Breast epithelium (tissue), 3 donors: ENCODE data around the gene GRB2.

Source experiments
- POLR2AphosphoS5 ChIP-seq, 3 donors: sonication (generic); formaldehyde crosslinking; IDR thresholded peaks; one replicate each; pipeline ENCODE4 v1.6.1; 2017; ENCODE audit warnings: antibody characterized with exemption in 3 of 3
- TF ChIP-seq, protein P1 (sequence below), 3 donors: fragments of 450-650 bp; IDR thresholded peaks; one replicate each; pipeline ENCODE4 v1.5.1; 2016 to 2017; ENCODE audit warnings: antibody characterized with exemption in 3 of 3, mild to moderate bottlenecking in 3 of 3, moderate library complexity in 3 of 3

DNA sequence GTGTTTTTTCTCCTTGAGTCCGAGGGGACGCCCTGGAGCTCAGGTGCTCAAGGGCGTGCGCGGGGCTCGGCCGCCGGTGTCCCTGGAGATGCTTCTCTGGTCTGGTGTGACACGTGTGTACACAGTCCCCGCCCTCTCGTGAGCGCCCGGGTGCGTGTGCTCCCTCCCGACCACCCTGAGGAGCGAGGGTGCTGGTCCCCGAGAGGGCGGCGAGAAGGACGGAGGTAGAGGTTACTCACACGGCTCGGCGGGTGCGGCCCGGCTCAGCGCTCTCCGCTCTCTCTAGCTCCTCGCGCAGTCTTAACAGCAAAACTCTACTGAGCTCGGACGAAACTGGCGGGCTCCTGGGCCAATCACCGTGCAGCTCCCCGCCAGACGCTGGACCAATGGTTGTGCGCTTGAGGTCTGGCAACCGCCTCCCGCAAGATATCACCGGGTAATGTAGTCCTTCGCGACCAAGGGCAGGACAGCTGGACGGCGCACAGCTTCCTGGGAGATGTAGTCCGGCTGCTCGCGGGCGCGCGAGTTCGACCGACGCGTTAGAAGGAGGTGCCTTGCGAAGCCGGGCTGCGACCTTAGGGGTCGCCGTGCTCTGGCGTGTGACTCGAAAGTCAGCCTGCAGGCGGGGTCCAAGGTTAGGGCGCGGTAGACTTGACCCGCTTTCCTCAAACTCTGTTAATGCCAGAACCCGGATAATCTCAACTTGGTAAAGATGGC is 116.2 kb downstream of the GRB2 start, which contains the start of gene SLC25A19:
- TF ChIP-seq, protein P1, sequence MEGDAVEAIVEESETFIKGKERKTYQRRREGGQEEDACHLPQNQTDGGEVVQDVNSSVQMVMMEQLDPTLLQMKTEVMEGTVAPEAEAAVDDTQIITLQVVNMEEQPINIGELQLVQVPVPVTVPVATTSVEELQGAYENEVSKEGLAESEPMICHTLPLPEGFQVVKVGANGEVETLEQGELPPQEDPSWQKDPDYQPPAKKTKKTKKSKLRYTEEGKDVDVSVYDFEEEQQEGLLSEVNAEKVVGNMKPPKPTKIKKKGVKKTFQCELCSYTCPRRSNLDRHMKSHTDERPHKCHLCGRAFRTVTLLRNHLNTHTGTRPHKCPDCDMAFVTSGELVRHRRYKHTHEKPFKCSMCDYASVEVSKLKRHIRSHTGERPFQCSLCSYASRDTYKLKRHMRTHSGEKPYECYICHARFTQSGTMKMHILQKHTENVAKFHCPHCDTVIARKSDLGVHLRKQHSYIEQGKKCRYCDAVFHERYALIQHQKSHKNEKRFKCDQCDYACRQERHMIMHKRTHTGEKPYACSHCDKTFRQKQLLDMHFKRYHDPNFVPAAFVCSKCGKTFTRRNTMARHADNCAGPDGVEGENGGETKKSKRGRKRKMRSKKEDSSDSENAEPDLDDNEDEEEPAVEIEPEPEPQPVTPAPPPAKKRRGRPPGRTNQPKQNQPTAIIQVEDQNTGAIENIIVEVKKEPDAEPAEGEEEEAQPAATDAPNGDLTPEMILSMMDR (IDR thresholded peaks at IDR 0.05), result no peak
- TF ChIP-seq POLR2AphosphoS5 (IDR thresholded peaks at IDR 0.05), result peak; percentile 74 to 84 (median 75)
